Superior temporal gyrus (tissue), 1 donor: Measurements from ENCODE around the gene CCDC15.
"Not testable (repeated sequence)": the region's sequence is repeated elsewhere in the genome, so short reads cannot be mapped to it uniquely, and the experiment has no call there.

Experiments used
- DNase-seq: peaks from one replicate; pipeline ENCODE4 v3.0.0-alpha.2; 2016; ENCODE audit errors: extremely low spot score

The CCDC15 gene

GRCh38 chr11:125001079-125001778 lies 47.2 kb downstream of the CCDC15 start:
- DNase-seq = no peak

GRCh38 chr11:125001849-125002248 lies 47.8 kb downstream of the CCDC15 start:
- no peak for DNase-seq

GRCh38 chr11:125005491-125005890 lies 51.5 kb downstream of the CCDC15 start:
- no peak for DNase-seq

GRCh38 chr11:125016413-125016812 lies 62.4 kb downstream of the CCDC15 start:
- no peak for DNase-seq

- DNase-seq = no peak
Observed at GRCh38 chr11:125020342-125020741, 66.3 kb downstream of the CCDC15 start.

GRCh38 chr11:125022551-125022950 lies 68.5 kb downstream of the CCDC15 start:
- no peak for DNase-seq

GRCh38 chr11:125025968-125026367 lies 72.0 kb downstream of the CCDC15 start:
- no peak for DNase-seq

- not testable (repeated sequence) for DNase-seq
Observed at GRCh38 chr11:125029431-125029830, 75.4 kb downstream of the CCDC15 start.

- DNase-seq = no peak
Observed at GRCh38 chr11:125036933-125037332, 82.9 kb downstream of the CCDC15 start.

GRCh38 chr11:125049164-125049792 lies 95.3 kb downstream of the CCDC15 start:
- DNase-seq = no peak

GRCh38 chr11:125052047-125052446 lies 98.0 kb downstream of the CCDC15 start:
- no peak for DNase-seq

- DNase-seq = no peak
Observed at GRCh38 chr11:125053167-125053566, 99.2 kb downstream of the CCDC15 start.

GRCh38 chr11:125055107-125055715 lies 101.2 kb downstream of the CCDC15 start:
- DNase-seq = no peak

GRCh38 chr11:125056111-125056510 lies 102.1 kb downstream of the CCDC15 start:
- not testable (repeated sequence) for DNase-seq

- no peak for DNase-seq
Observed at GRCh38 chr11:125056931-125057692, 103.1 kb downstream of the CCDC15 start.

- DNase-seq = no peak
Observed at GRCh38 chr11:125057693-125058016, 103.7 kb downstream of the CCDC15 start.

- no peak for DNase-seq
Observed at GRCh38 chr11:125061281-125061680, 107.3 kb downstream of the CCDC15 start.

GRCh38 chr11:125062218-125062930 lies 108.4 kb downstream of the CCDC15 start:
- DNase-seq = no peak

- DNase-seq = peak; percentile 26
Observed at GRCh38 chr11:125062931-125063428, 109.0 kb downstream of the CCDC15 start, which contains the start of gene SLC37A2. Gene SLC37A2, plus strand, starts transcription at chr11:125063305. Its CDS starts 63 bp downstream, at chr11:125063368.

- no peak for DNase-seq
Observed at GRCh38 chr11:125063429-125064043, 109.5 kb downstream of the CCDC15 start.

GRCh38 chr11:125064070-125064469 lies 110.1 kb downstream of the CCDC15 start:
- DNase-seq = no peak
